ENCODE data around the gene NPC2. TPM values are rescaled to one million over a fixed set of nuclear protein-coding genes. Genes with fewer than 3 reads are reported as not detected.
"Not testable (repeated sequence)": the region's sequence is repeated elsewhere in the genome, so short reads cannot be mapped to it uniquely, and the experiment has no call there.

The NPC2 gene
- total RNA-seq, 4 donors from 2014 or later, result 88.3 to 393 (median 147) TPM

DNA sequence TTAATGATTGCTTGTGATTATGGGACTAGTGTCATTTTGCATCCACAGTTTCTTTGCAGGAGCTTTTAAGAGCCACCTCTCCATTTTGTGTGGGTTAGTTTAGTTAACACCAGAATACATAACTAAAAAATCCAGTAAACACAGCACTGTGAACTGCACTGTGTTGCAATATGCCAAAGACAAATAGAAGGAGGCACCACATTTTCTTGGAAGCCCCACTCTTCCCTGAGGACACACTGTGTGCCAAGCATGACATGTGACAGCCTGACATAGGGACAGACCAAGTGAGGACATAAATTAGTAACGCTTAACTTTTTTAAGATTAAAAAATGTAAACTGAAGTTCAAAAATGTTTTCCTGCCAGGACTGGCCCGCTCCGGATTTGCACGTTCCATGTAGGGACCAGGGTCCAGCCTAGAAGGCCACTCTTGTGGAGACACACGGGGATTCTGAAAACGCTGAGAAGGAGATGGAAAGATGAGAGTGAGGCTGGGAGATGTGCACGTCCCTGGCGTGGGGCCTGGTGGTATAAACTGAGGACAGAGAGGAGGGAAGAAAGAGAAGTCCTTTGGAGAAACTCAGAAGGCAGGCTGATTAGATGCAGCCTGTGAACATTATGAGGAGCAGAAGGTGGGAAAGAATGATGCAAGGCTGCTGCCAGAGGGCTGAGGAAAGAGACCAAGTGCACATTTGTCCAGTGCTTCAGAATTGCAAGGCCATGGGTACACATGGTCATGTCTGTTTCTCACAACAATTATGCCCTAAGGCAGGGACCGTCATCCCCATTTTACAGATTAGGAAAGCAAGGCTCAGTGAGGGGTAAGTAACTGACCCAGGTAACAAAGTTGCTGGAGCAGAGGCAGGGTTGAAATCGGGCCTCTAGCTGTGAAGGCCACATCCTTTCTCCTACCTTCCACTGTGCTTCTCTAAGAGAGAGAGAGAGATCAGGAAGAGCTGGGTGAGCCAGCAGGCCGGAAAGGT lies 45.6 kb upstream of the NPC2 start:
- TF ChIP-seq, protein P1, sequence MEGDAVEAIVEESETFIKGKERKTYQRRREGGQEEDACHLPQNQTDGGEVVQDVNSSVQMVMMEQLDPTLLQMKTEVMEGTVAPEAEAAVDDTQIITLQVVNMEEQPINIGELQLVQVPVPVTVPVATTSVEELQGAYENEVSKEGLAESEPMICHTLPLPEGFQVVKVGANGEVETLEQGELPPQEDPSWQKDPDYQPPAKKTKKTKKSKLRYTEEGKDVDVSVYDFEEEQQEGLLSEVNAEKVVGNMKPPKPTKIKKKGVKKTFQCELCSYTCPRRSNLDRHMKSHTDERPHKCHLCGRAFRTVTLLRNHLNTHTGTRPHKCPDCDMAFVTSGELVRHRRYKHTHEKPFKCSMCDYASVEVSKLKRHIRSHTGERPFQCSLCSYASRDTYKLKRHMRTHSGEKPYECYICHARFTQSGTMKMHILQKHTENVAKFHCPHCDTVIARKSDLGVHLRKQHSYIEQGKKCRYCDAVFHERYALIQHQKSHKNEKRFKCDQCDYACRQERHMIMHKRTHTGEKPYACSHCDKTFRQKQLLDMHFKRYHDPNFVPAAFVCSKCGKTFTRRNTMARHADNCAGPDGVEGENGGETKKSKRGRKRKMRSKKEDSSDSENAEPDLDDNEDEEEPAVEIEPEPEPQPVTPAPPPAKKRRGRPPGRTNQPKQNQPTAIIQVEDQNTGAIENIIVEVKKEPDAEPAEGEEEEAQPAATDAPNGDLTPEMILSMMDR (IDR thresholded peaks at IDR 0.05), result no peak
- no peak for TF ChIP-seq POLR2A (IDR thresholded peaks at IDR 0.05)
- TF ChIP-seq POLR2AphosphoS5 (IDR thresholded peaks at IDR 0.05), result no peak
- Histone ChIP-seq H3K4me3 (no peak overlapping the region), H3K27me3 (no peaks in the 10 kb centered on the region), H3K4me1 (no peaks in the 10 kb centered on the region), H3K9me3 (no peaks in the 10 kb centered on the region), H3K27ac (no peak overlapping the region), H3K36me3 (no peaks in the 10 kb centered on the region)
- DNase-seq, result no peak
- in situ Hi-C loops (cut with MboI; ENCODE audit: low pct_ligation_motif_present in 1 of 4, low pct_unique_long_range_greater_than_20kb in 1 of 4, low sequenced_read_pairs in 3 of 4), result no loop called here
- WGBS, 2 donors (ENCODE audit: low coverage in 1 of 2), result 88 to 90% methylated on average over 9 to 11 of the region's 11 CpGs
- intact Hi-C loops (cut with DNase I; ENCODE audit: low total_unique reads), result no loop called here

DNA sequence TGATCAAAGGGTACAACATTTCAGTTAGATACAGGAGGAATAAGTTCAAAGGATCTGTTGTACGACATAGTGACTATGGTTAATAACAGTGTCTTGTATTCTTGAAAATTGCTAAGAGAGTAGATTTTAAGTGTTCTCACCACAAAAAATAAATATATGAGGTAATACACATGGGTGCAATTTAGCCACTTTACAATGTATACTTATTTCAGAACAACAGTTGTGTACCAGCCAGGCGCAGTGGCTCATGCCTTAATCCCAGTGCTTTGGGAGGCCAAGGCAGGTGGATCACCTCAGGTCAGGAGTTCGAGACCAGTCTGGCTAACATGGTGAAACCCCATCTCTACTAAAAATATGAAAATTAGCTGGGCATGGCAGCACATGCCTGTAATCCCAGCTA lies 43.2 kb upstream of the NPC2 start:
- H3K27me3 ChIP-seq; DNase-seq; H3K4me3 ChIP-seq; H3K9me3 ChIP-seq; H3K27ac ChIP-seq; in situ Hi-C loops (cut with MboI; ENCODE audit: low pct_ligation_motif_present in 1 of 4, low pct_unique_long_range_greater_than_20kb in 1 of 4, low sequenced_read_pairs in 3 of 4); intact Hi-C loops (cut with DNase I; ENCODE audit: low total_unique reads); H3K4me1 ChIP-seq; H3K36me3 ChIP-seq: not testable (repeated sequence)
- WGBS, 2 donors (ENCODE audit: low coverage in 1 of 2), result 60 to 68% methylated on average over 1 to 3 of the region's 3 CpGs

DNA sequence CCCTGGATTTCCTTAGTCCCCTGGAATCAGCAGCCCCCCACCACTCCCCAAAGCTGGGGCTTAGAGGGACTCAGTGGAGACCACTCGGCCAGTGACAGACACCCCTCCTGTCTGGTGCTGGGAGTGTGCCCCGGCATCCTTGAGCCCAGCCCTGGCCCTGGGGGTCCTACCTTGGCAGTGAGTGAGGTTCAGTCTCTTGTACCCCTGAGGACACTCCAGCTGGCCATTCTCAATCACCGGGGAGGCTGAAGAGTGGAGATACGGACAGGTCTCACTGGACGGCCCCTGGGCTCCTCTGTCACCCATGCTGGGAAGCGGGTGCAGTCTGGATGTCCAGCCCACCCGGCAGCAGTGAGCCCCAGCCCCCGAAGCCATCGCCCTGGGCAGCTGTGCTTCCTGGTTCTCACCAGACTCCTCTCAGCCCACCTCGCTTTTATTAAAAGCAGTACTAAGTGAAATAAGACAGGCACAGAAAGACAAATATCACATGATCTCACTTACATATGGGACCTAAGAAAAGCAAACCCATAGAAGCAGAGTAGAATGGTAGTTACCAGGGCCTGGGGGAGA lies 42.7 kb upstream of the NPC2 start:
- TF ChIP-seq, protein P1 (IDR thresholded peaks at IDR 0.05), result no peak
- TF ChIP-seq EP300 (IDR thresholded peaks at IDR 0.05; ENCODE audit: low read depth) (no peak), POLR2AphosphoS5 (IDR thresholded peaks at IDR 0.05) (no peak), POLR2A (IDR thresholded peaks at IDR 0.05) (no peak)
- in situ Hi-C loops (cut with MboI; ENCODE audit: low pct_ligation_motif_present in 1 of 4, low pct_unique_long_range_greater_than_20kb in 1 of 4, low sequenced_read_pairs in 3 of 4), result no loop called here

DNA sequence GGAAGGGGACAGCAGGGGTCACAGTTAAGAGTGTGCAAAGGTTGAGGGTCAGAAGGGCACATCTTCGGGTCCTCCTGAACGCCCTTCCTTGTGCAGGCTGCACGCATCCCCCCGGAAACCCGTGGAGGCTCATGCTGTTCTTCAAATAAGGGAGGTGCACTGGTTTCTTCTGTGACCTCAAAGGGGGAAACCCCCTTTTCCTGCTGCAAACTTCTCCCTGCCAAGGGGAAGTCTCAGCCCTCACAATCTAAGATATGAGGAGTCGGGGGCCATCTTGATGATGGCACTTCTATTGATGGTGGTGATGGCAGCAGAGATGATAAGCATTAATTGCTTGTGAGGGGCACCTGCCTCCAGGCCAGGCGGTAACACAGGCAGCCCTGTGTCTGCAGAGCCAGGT lies 40.5 kb upstream of the NPC2 start:
- Histone ChIP-seq H3K27ac (no peak overlapping the region), H3K27me3 (no peaks in the 10 kb centered on the region), H3K9me3 (no peaks in the 10 kb centered on the region), H3K4me3 (no peak overlapping the region), H3K36me3 (no peaks in the 10 kb centered on the region), H3K4me1 (no peaks in the 10 kb centered on the region)
- intact Hi-C loops (cut with DNase I; ENCODE audit: low total_unique reads) (no loop called here), in situ Hi-C loops (cut with MboI; ENCODE audit: low pct_ligation_motif_present in 1 of 4, low pct_unique_long_range_greater_than_20kb in 1 of 4, low sequenced_read_pairs in 3 of 4) (no loop called here)
- DNase-seq, result no peak
- WGBS, 2 donors (ENCODE audit: low coverage in 1 of 2), result 71% methylated on average over 7 of the region's 7 CpGs; no CpG with 5 or more reads in 1 of the 2 donors
- TF ChIP-seq, protein P1 (IDR thresholded peaks at IDR 0.05), result no peak
- TF ChIP-seq POLR2A (IDR thresholded peaks at IDR 0.05) (no peak), EP300 (IDR thresholded peaks at IDR 0.05; ENCODE audit: low read depth) (no peak), POLR2AphosphoS5 (IDR thresholded peaks at IDR 0.05) (no peak)

More for the DNA sequence above, 42.7 kb upstream of the NPC2 start:
- Histone ChIP-seq H3K4me3 (no peak overlapping the region), H3K36me3 (no peaks in the 10 kb centered on the region), H3K9me3 (no peaks in the 10 kb centered on the region), H3K4me1 (no peaks in the 10 kb centered on the region), H3K27ac (no peak overlapping the region), H3K27me3 (no peaks in the 10 kb centered on the region)
- intact Hi-C loops (cut with DNase I; ENCODE audit: low total_unique reads), result no loop called here
- DNase-seq, result no peak
- WGBS, 2 donors (ENCODE audit: low coverage in 1 of 2), result 62 to 100% methylated on average over 1 to 10 of the region's 10 CpGs
